Left ventricle myocardium inferior (tissue), 1 donor: Measurements from ENCODE around the gene MDK. TPM values are rescaled to one million over a fixed set of nuclear protein-coding genes. Genes with fewer than 3 reads are reported as not detected.

Experiments
- DNase-seq: peaks from one replicate; pipeline ENCODE4 v3.0.0-alpha.2; 2020
- H3K27ac ChIP-seq: fragments of 200-600 bp; replicated peaks from 2 replicates; pipeline ENCODE4 v1.8.0; 2021
- H3K27me3 ChIP-seq: fragments of 200-600 bp; 2 replicates; pipeline ENCODE4 v1.8.0; 2021; ENCODE audit warnings: low read depth
- H3K36me3 ChIP-seq: fragments of 200-600 bp; 2 replicates; pipeline ENCODE4 v1.8.0; 2021
- H3K4me1 ChIP-seq: fragments of 200-600 bp; 2 replicates; pipeline ENCODE4 v1.8.0; 2021
- H3K4me3 ChIP-seq: fragments of 200-600 bp; 2 replicates; pipeline ENCODE4 v1.8.0; 2021; ENCODE audit warnings: mild to moderate bottlenecking, moderate library complexity
- H3K9me3 ChIP-seq: fragments of 200-600 bp; replicated peaks from 2 replicates; pipeline ENCODE4 v1.8.0; 2021
- intact Hi-C: fragments of 100-400 bp; cut with micrococcal nuclease; formaldehyde crosslinking; loops from one replicate; pipeline ENCODE4 v1.11.0; 2022
- total RNA-seq: library from RNA; stranded (reverse); fragmentation: NEBNext Ultra II Directional; extraction: Animal tissue kit (Norgen Biotek cat#: 25700); gene quantifications from one replicate; pipeline ENCODE4 v1.2.1, GENCODE V29; 2021
- TF ChIP-seq, protein P1 (sequence below): fragments of 200-600 bp; IDR thresholded peaks from 2 replicates; pipeline ENCODE4 v1.8.0; 2021; ENCODE audit warnings: antibody characterized with exemption, mild to moderate bottlenecking, borderline replicate concordance
- donor health status: DM: no; HTN: yes; CAD: no; lungs with severe emphysema.

The MDK gene
- total RNA-seq, 1 donor from 2014 or later = 5.4 TPM

DNA sequence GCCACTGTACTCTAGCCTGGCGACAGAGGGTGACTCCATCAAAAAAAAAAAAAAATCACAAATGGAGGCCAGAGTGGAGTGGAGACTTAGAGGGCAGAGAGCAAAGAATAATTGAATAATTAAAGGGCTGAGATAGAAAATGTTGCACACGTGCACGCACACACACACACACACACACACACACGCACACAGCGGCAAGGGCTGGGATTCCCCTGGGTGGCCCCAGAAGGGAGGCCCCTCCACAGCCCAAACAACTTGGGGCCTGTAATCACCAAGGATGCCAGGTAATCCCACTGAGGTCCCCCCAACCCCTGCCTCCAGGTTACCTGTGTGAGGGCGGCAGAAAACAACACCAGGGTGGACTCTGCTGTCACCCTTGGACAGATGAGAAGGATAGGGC, 46.2 kb upstream of the MDK start:
- Histone ChIP-seq H3K9me3 (no peaks in the 10 kb centered on the region), H3K4me1 (peaks cover 53% of the 10 kb centered on the region), H3K36me3 (no peaks in the 10 kb centered on the region), H3K4me3 (no peak overlapping the region), H3K27me3 (peaks cover 27% of the 10 kb centered on the region), H3K27ac (no peak overlapping the region)
- intact Hi-C loops = no loop called here
- DNase-seq = no peak
- TF ChIP-seq, protein P1, sequence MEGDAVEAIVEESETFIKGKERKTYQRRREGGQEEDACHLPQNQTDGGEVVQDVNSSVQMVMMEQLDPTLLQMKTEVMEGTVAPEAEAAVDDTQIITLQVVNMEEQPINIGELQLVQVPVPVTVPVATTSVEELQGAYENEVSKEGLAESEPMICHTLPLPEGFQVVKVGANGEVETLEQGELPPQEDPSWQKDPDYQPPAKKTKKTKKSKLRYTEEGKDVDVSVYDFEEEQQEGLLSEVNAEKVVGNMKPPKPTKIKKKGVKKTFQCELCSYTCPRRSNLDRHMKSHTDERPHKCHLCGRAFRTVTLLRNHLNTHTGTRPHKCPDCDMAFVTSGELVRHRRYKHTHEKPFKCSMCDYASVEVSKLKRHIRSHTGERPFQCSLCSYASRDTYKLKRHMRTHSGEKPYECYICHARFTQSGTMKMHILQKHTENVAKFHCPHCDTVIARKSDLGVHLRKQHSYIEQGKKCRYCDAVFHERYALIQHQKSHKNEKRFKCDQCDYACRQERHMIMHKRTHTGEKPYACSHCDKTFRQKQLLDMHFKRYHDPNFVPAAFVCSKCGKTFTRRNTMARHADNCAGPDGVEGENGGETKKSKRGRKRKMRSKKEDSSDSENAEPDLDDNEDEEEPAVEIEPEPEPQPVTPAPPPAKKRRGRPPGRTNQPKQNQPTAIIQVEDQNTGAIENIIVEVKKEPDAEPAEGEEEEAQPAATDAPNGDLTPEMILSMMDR = no peak

DNA sequence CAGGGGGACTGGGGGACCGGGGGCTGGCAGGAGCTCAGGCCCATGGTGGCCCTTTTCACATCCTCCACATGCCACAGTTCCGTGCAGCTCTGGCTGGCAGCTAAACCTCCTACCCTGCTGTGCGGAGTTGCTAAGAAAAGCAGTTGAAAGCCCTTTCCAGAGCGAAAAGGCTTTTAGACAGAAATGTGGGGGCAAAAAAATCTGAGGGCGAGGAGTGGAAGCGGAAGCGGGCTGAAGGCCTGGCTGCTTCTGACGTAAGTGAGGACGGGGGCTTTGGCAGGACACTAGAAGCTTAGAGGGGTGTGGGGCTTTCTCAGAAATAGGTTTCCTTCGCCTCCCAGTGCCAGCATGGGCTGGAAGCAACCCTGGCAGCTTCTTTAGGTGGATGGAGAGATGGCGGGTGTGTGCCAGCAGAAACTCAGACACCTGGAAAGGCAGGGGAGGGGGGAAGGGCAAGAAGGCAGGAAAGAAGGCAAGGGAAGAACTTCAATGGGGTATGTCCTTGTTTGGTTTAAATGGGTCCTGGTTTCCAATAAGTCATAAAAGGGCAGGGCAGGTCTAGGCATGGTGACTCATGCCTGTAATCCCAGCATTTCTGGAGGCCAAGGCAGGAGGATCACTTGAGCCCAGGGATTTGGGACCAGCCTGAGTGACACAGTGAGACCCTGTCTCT, 45.4 kb upstream of the MDK start:
- Histone ChIP-seq H3K27me3 (peaks cover 27% of the 10 kb centered on the region), H3K36me3 (no peaks in the 10 kb centered on the region), H3K9me3 (no peaks in the 10 kb centered on the region), H3K4me3 (no peak overlapping the region), H3K4me1 (peaks cover 53% of the 10 kb centered on the region), H3K27ac (no peak overlapping the region)
- no peak for DNase-seq
- TF ChIP-seq, protein P1 = no peak
- intact Hi-C loops = no loop called here

DNA sequence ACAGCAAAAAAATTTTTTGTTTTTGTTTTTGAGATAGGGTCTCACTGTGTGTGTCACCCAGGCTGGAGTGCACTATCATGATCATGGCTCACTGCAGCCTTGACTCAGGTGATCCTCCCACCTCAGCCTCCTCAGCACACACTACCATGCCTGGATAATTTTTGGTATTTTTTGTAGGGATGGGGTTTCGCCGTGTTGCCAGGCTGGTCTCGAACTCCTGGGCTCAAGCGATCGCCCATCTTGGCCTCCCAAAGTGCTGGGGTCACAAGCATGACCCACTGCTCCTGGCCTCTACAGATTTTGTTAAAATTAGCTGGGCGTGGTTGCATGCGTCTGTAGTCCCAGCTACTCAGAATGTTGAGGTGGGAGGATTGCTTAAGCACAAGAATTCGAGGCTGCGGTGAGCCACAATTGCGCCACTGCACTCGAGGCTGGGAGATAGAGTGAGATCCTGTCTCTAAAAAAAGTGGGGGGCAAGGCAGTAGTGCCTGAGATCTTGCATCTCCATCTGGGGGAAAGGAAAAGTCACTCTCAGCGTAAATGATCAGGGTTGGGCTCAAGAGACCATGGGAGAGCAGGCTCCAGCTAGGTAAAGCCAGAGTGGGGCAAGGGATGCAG, 44.8 kb upstream of the MDK start:
- intact Hi-C loops = no loop called here
- Histone ChIP-seq H3K36me3 (no peaks in the 10 kb centered on the region), H3K4me3 (no peak overlapping the region), H3K9me3 (no peaks in the 10 kb centered on the region), H3K27me3 (peaks cover 27% of the 10 kb centered on the region), H3K27ac (no peak overlapping the region), H3K4me1 (peaks cover 56% of the 10 kb centered on the region)
- TF ChIP-seq, protein P1 = no peak
- DNase-seq = no peak

DNA sequence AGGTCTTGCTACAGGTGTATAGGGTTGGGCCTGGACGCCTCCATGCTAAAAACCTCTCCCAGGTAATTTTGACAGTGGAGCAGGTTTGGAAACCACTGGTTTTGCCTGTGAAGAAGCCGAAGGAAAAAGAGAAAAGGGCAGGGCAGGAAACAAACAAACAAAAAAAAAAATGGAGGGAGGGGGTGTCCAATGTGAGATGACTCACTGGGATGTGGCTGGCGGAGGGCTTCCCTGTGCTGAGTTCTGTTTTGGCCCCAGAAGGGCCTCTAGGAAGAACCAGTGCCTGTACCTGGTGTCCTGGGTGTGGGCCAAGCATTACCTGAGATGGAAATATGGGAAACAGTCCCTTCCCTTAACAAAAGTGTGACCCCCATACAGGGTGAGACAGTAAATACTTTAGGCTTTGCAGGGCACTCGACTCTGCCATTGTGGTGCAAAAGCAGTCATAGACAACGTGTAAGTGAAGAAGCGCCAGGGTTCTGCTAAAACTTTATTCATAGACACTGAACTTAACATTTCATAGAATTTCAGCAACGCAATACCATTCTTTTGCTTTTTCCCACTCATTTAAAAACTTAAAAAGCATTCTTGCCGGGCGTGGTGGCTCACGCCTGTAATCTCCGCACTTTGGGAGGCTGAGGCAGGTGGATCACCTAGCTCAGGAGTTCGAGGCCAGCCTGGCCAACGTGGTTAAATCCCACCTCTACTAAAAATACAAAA, 43.7 kb upstream of the MDK start:
- Histone ChIP-seq H3K4me1 (peaks cover 63% of the 10 kb centered on the region), H3K36me3 (no peaks in the 10 kb centered on the region), H3K27me3 (peaks cover 19% of the 10 kb centered on the region), H3K4me3 (no peak overlapping the region), H3K9me3 (no peaks in the 10 kb centered on the region), H3K27ac (peak overlapping the region; percentile 96)
- no peak for DNase-seq
- intact Hi-C loops = no loop called here
- TF ChIP-seq, protein P1 = no peak

DNA sequence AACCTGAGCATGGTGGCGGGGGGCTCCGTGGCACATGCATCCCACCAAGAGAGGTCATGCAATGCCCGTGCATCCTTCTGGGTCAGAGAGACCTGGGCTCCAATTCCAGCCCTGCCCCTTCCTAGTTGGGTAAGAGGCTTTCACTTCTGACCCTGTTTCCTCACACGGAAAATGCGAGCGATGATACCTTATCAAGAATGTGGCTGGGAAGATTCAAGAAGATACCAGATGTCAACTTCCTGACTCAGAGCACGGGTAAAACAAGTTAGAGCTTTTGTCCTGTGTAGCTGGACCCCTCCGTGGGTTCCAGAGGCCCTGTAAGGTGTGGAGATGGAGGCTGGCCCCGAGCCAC, 42.9 kb upstream of the MDK start:
- TF ChIP-seq, protein P1 = no peak
- peak overlapping the region; percentile 57 for H3K4me3 ChIP-seq
- H3K27ac ChIP-seq = peak overlapping the region; percentile 96
- no peak for DNase-seq
- H3K9me3 ChIP-seq = no peaks in the 10 kb centered on the region
- no peaks in the 10 kb centered on the region for H3K36me3 ChIP-seq
- H3K4me1 ChIP-seq = peaks cover 63% of the 10 kb centered on the region
- H3K27me3 ChIP-seq = peaks cover 10% of the 10 kb centered on the region
- intact Hi-C loops = no loop called here
